Heart left ventricle (tissue), 16 donors: ENCODE data around the gene SSBP3. TPM values are rescaled to one million over a fixed set of nuclear protein-coding genes. Genes with fewer than 3 reads are reported as not detected.

Experiments
- ATAC-seq, 4 donors: fragments of 200-7000 bp; cut with Tn5 transposase; one replicate each; pipeline ENCODE4 v1.9.1; 2020 to 2022; ENCODE audit warnings: moderate library complexity in 4 of 4, mild to moderate bottlenecking in 3 of 4, moderate number of reproducible peaks in 1 of 4
- DNase-seq, 5 donors: peaks; one replicate each; pipeline ENCODE4 v3.0.0-alpha.2; 2020
- H3K27ac ChIP-seq, 12 donors: fragments of 200-600 bp; sonication (generic) in 4 of 12; one replicate each; pipeline versions ENCODE4 v1.5.0 to v1.8.0; 2016 to 2022; ENCODE audit warnings: mild to moderate bottlenecking in 2 of 12
- H3K27me3 ChIP-seq, 9 donors: fragments of 200-600 bp; sonication (generic) in 2 of 9; one replicate each; pipeline versions ENCODE4 v1.5.1 to v1.8.0; 2016 to 2022; ENCODE audit warnings: mild to moderate bottlenecking in 3 of 9
- H3K36me3 ChIP-seq, 9 donors: fragments of 200-600 bp; sonication (generic) in 2 of 9; one replicate each; pipeline versions ENCODE4 v1.5.0 to v1.8.0; 2018 to 2022; ENCODE audit warnings: mild to moderate bottlenecking in 2 of 9
- H3K4me1 ChIP-seq, 12 donors: fragments of 200-600 bp; sonication (generic) in 4 of 12; one replicate each; pipeline versions ENCODE4 v1.5.0 to v1.8.0; 2016 to 2022; ENCODE audit warnings: mild to moderate bottlenecking in 3 of 12
- H3K4me3 ChIP-seq, 12 donors: fragments of 200-600 bp; sonication (generic) in 4 of 12; one replicate each; pipeline versions ENCODE4 v1.5.0 to v1.8.0; 2017 to 2022; ENCODE audit warnings: mild to moderate bottlenecking in 9 of 12, moderate library complexity in 4 of 12
- H3K9me3 ChIP-seq, 12 donors: fragments of 200-600 bp; sonication (generic) in 4 of 12; one replicate each; pipeline versions ENCODE4 v1.5.0 to v1.8.0; 2016 to 2022; ENCODE audit warnings: mild to moderate bottlenecking in 1 of 12
- CTCF ChIP-seq, 12 donors: fragments of 200-600 bp; sonication (generic) in 4 of 12; IDR thresholded peaks; one replicate each; pipeline versions ENCODE4 v1.5.0 to v1.8.0; 2018 to 2022; ENCODE audit warnings: antibody characterized with exemption in 12 of 12, mild to moderate bottlenecking in 5 of 12
- POLR2A ChIP-seq, 2 donors: fragments of 450-650 bp; IDR thresholded peaks; one replicate each; pipeline ENCODE4 v1.6.1; 2017; ENCODE audit warnings: antibody characterized with exemption in 2 of 2, mild to moderate bottlenecking in 2 of 2, moderate library complexity in 2 of 2
- WGBS, 4 donors: extraction: QIAGEN DNeasy Blood & Tissue Kit in 2 of 4; methylation state at CpG; one replicate each; pipeline versions ENCODE4 v1.1.5 to v1.1.7; 2013 to 2018; 5-methylcytosine and 5-hydroxymethylcytosine counted together
- intact Hi-C, 10 donors: fragments of 100-400 bp; cut with DNase I; formaldehyde crosslinking; loops; one replicate each; pipeline versions ENCODE4 v1.11.1 to v1.14.2; 2022
- polyA plus RNA-seq, 2 donors: library from polyadenylated mRNA; stranded (reverse); fragments of 200-250 nt; gene quantifications; one replicate each; pipeline ENCODE4 v1.2.3, GENCODE V29; 2013
- total RNA-seq, 9 donors: library from RNA; depleted of rRNA in 2 of 9; stranded (reverse); fragments of >200 nt in 2 of 9; fragmentation: NEBNext Ultra II Directional in 3 of 9; extraction: Animal tissue kit (Norgen Biotek cat#: 25700) in 3 of 9; gene quantifications; one replicate each; pipeline versions ENCODE4 v1.1.0 to v1.2.4, GENCODE V29; 2016 to 2023
- donor health status: ischemic (EF 13 %, LVEDD 7.1; RV severe dilation, severe dysfunction).
- donor health status: healthy with polysubstance abuse.
- donor health status: DM: no; HTN: yes; CAD: no.
- donor health status: DM: no; HTN: no; CAD: no.
- donor health status: ischemic (EF 25% LVEDD 6.9; RV normal size, moderate dysfunction).
- donor health status: ischemic (EF 25% LVEDD 5.7; RV mildly dilated, moderate dysfunction).
- donor health status: healthy.
- donor health status: DM: yes; HTN: yes; CAD: no.
- donor health status: ischemic (EF 35%, LVEDD 5.7; RV mildly dilated, moderate dysfunction).
- donor health status: nonischemic (EF 11% LVEDD 7.7; RV severe dilation, severe dysfunction).
- donor health status: DM: yes; HTN: yes; CAD: no.
- donor health status: PGD.
- donor health status: ischemic (EF 29% LVEDD 5.4; RV normal size, mild dysfunction).
- donor health status: nonischemic (EF 23%, LVEDD 6.1; RV moderate dilation, normal function).

SSBP3 gene
- total and polyA plus RNA-seq, 11 donors = 20.8 to 61.8 (median 48.1) TPM

GRCh38 chr1:54260810-54261209 lies 145.4 kb downstream of the SSBP3 start:
- H3K27me3 ChIP-seq = no peaks in the 10 kb centered on the region
- no peak overlapping the region for H3K27ac ChIP-seq
- H3K36me3 ChIP-seq = peaks cover 0 to 8% (median 0%) of the 10 kb centered on the region in 9 donors
- no peak for ATAC-seq
- intact Hi-C loops = no loop called here
- no peak overlapping the region for H3K4me3 ChIP-seq
- no peak for TF ChIP-seq POLR2A (IDR thresholded peaks at IDR 0.05)
- TF ChIP-seq CTCF (IDR thresholded peaks at IDR 0.05) = no peak
- peaks cover 0 to 13% (median 0%) of the 10 kb centered on the region in 12 donors for H3K4me1 ChIP-seq
- no peak for DNase-seq
- no peaks in the 10 kb centered on the region for H3K9me3 ChIP-seq
- WGBS, 4 donors = 83 to 92% (median 88%) methylated on average over 10 of the region's 10 CpGs

GRCh38 chr1:54259546-54260140 lies 146.6 kb downstream of the SSBP3 start:
- 95 to 96% (median 95%) methylated on average over 13 to 16 of the region's 16 CpGs for WGBS, 4 donors
- Histone ChIP-seq H3K9me3 (no peaks in the 10 kb centered on the region), H3K36me3 (peaks cover 0 to 14% (median 0%) of the 10 kb centered on the region in 9 donors), H3K4me1 (peaks cover 0 to 13% (median 0%) of the 10 kb centered on the region in 12 donors), H3K4me3 (no peak overlapping the region), H3K27me3 (no peaks in the 10 kb centered on the region), H3K27ac (no peak overlapping the region)
- ATAC-seq = no peak
- no peak for DNase-seq
- intact Hi-C loops = no loop called here
- TF ChIP-seq CTCF (IDR thresholded peaks at IDR 0.05) (no peak), POLR2A (IDR thresholded peaks at IDR 0.05) (no peak)

GRCh38 chr1:54257876-54258275 lies 148.3 kb downstream of the SSBP3 start:
- Histone ChIP-seq H3K27ac (no peak overlapping the region), H3K4me3 (no peak overlapping the region), H3K27me3 (no peaks in the 10 kb centered on the region), H3K9me3 (no peaks in the 10 kb centered on the region), H3K36me3 (peaks cover 0 to 14% (median 0%) of the 10 kb centered on the region in 9 donors), H3K4me1 (peaks cover 0 to 13% (median 6%) of the 10 kb centered on the region in 12 donors)
- no peak for TF ChIP-seq CTCF (IDR thresholded peaks at IDR 0.05)
- no peak for DNase-seq
- 95 to 98% (median 97%) methylated on average over 23 of the region's 23 CpGs for WGBS, 4 donors
- ATAC-seq = no peak
- intact Hi-C loops = no loop called here

- ATAC-seq (no peak), DNase-seq (no peak)
- 87 to 90% (median 88%) methylated on average over 10 of the region's 10 CpGs for WGBS, 4 donors
- Histone ChIP-seq H3K27ac (no peak overlapping the region), H3K9me3 (no peaks in the 10 kb centered on the region), H3K4me3 (no peak overlapping the region), H3K36me3 (peaks cover 0 to 14% (median 0%) of the 10 kb centered on the region in 9 donors), H3K27me3 (no peaks in the 10 kb centered on the region), H3K4me1 (peaks cover 0 to 13% (median 6%) of the 10 kb centered on the region in 12 donors)
- TF ChIP-seq CTCF (IDR thresholded peaks at IDR 0.05) (no peak), POLR2A (IDR thresholded peaks at IDR 0.05) (no peak)
- intact Hi-C loops = no loop called here
Measured at GRCh38 chr1:54257346-54257620, 148.9 kb downstream of the SSBP3 start.
